ENCODE data around the gene ADISSP. TPM values are rescaled to one million over a fixed set of nuclear protein-coding genes. Genes with fewer than 3 reads are reported as not detected.
A peak's percentile ranks its signal among the peaks of the same experiment; 100 is the strongest.

Gene ADISSP
- polyA plus RNA-seq, 3 donors: 59.6 to 78.5 (median 68.5) TPM

- H3K27me3 Mint-ChIP-seq (ENCODE audit: low read depth in 3 of 3): peaks cover 0 to 6% (median 0%) of the 10 kb centered on the region in 3 donors
- Histone ChIP-seq H4K20me1 (ENCODE audit: insufficient read depth, low read length) (peaks cover 38% of the 10 kb centered on the region), H3K27me3 (ENCODE audit: control insufficient read depth in 2 of 2, insufficient read depth in 2 of 2, low read length in 2 of 2) (no peaks in the 10 kb centered on the region), H3K4me2 (replicated peaks; ENCODE audit: extremely low read depth, low read length, poor library complexity, severe bottlenecking) (no peak overlapping the region), H3K9ac (ENCODE audit: insufficient read depth, low read length, poor library complexity, severe bottlenecking) (no peak overlapping the region), H3K27ac (ENCODE audit: low read depth in 1 of 2, low read length in 2 of 2) (peak overlapping the region; percentile 1 to 67), H3K79me2 (ENCODE audit: insufficient read depth, low read length) (peaks cover 74% of the 10 kb centered on the region), H3K4me1 (ENCODE audit: control insufficient read depth in 1 of 2, insufficient read depth in 2 of 2, low read length in 2 of 2) (peaks cover 37 to 44% of the 10 kb centered on the region in 2 donors), H2AFZ (ENCODE audit: insufficient read depth, low read depth, low read length, poor library complexity, severe bottlenecking) (no peak overlapping the region), H3K36me3 (replicated peaks in 1 of 2; ENCODE audit: control insufficient read depth in 1 of 2, insufficient read depth in 2 of 2, low read length in 2 of 2) (peaks cover 56 to 80% of the 10 kb centered on the region in 2 donors), H3K4me3 (replicated peaks in 1 of 3; ENCODE audit: low read depth in 2 of 3, low read length in 3 of 3) (no peak overlapping the region), H3K9me3 (replicated peaks in 1 of 2; ENCODE audit: control insufficient read depth in 1 of 2, insufficient read depth in 1 of 2, low read length in 2 of 2) (no peaks in the 10 kb centered on the region)
- H3K27ac Mint-ChIP-seq: peak overlapping the region in 5 of 7 donors; percentile 58 to 79 (median 77)
- no peak overlapping the region for H3K4me3 Mint-ChIP-seq
- peaks cover 56% of the 10 kb centered on the region for H3K4me1 Mint-ChIP-seq
- WGBS (ENCODE audit: insufficient coverage): 100% methylated on average over 1 of the region's 11 CpGs
- DNase-seq: no peak
- peaks cover 58 to 76% of the 10 kb centered on the region in 2 donors for H3K36me3 Mint-ChIP-seq
- no peaks in the 10 kb centered on the region for H3K9me3 Mint-ChIP-seq
- no peak for TF ChIP-seq CTCF (IDR thresholded peaks at IDR 0.05)
- intact Hi-C loops (cut with micrococcal nuclease): no loop called here
Observed at GRCh38 chr20:3758566-3758965, 9.0 kb downstream of the ADISSP start.

GRCh38 chr20:3757268-3757667 is 10.3 kb downstream of the ADISSP start:
- Mint-ChIP-seq H3K27ac (peak overlapping the region; percentile 4 to 85 (median 78)), H3K27me3 (ENCODE audit: low read depth in 3 of 3) (peaks cover 0 to 6% (median 0%) of the 10 kb centered on the region in 3 donors), H3K4me3 (peak overlapping the region in 1 of 2 donors; percentile 53), H3K36me3 (peaks cover 64 to 81% of the 10 kb centered on the region in 2 donors), H3K9me3 (no peaks in the 10 kb centered on the region), H3K4me1 (peaks cover 55% of the 10 kb centered on the region)
- H4K20me1 ChIP-seq (ENCODE audit: insufficient read depth, low read length): peaks cover 51% of the 10 kb centered on the region
- no peak overlapping the region for H3K9ac ChIP-seq (ENCODE audit: insufficient read depth, low read length, poor library complexity, severe bottlenecking)
- no peaks in the 10 kb centered on the region for H3K27me3 ChIP-seq (ENCODE audit: control insufficient read depth in 2 of 2, insufficient read depth in 2 of 2, low read length in 2 of 2)
- TF ChIP-seq CTCF (IDR thresholded peaks at IDR 0.05): no peak
- H2AFZ ChIP-seq (ENCODE audit: insufficient read depth, low read depth, low read length, poor library complexity, severe bottlenecking): no peak overlapping the region
- H3K36me3 ChIP-seq (replicated peaks in 1 of 2; ENCODE audit: control insufficient read depth in 1 of 2, insufficient read depth in 2 of 2, low read length in 2 of 2): peaks cover 56 to 86% of the 10 kb centered on the region in 2 donors
- no peak overlapping the region for H3K4me3 ChIP-seq (replicated peaks in 1 of 3; ENCODE audit: low read depth in 2 of 3, low read length in 3 of 3)
- no CpG with 5 or more reads among the region's 2 CpGs for WGBS (ENCODE audit: insufficient coverage)
- H3K27ac ChIP-seq (ENCODE audit: low read depth in 1 of 2, low read length in 2 of 2): peak overlapping the region; percentile 46 to 67
- peaks cover 29 to 40% of the 10 kb centered on the region in 2 donors for H3K4me1 ChIP-seq (ENCODE audit: control insufficient read depth in 1 of 2, insufficient read depth in 2 of 2, low read length in 2 of 2)
- peaks cover 67% of the 10 kb centered on the region for H3K79me2 ChIP-seq (ENCODE audit: insufficient read depth, low read length)
- no peaks in the 10 kb centered on the region for H3K9me3 ChIP-seq (replicated peaks in 1 of 2; ENCODE audit: control insufficient read depth in 1 of 2, insufficient read depth in 1 of 2, low read length in 2 of 2)
- no peak overlapping the region for H3K4me2 ChIP-seq (replicated peaks; ENCODE audit: extremely low read depth, low read length, poor library complexity, severe bottlenecking)
- DNase-seq: no peak
- intact Hi-C loops (cut with micrococcal nuclease): no loop called here

All from CD14-positive monocyte (primary cell).